Effector CD8-positive, alpha-beta T cell (primary cell): ENCODE measurements around the gene APOA4.

Source experiments
- DNase-seq: peaks from one replicate; lab custom pipeline; 2025; lab: John Stamatoyannopoulos, UW
- total RNA-seq, 4 experiments: gene quantifications; one replicate each; lab custom pipeline; 2026; lab: John Stamatoyannopoulos, UW

Gene APOA4
- total RNA-seq: 0 reads per million in 4 experiments

GRCh38 chr11:116823031-116823843, at the start of gene APOA4:
APOA4 (minus strand) TSS chr11:116823304; CDS start chr11:116823191, 113 bp downstream.
- no peak for DNase-seq

GRCh38 chr11:116871248-116871647, 48.1 kb upstream of the APOA4 start:
- no peak for DNase-seq

- DNase-seq: no peak
These were observed 47.0 kb upstream of the APOA4 start for GRCh38 chr11:116870054-116870453.

- DNase-seq: no peak
These were observed 46.5 kb upstream of the APOA4 start for GRCh38 chr11:116869610-116870009.

GRCh38 chr11:116868066-116868465, 45.0 kb upstream of the APOA4 start:
- no peak for DNase-seq

- no peak for DNase-seq
These were observed 44.5 kb upstream of the APOA4 start for GRCh38 chr11:116867619-116868018.

- no peak for DNase-seq
These were observed 43.8 kb upstream of the APOA4 start for GRCh38 chr11:116866804-116867455.

- DNase-seq: no peak
These were observed 42.6 kb upstream of the APOA4 start for GRCh38 chr11:116865696-116866095.

GRCh38 chr11:116864531-116864930, 41.4 kb upstream of the APOA4 start:
- DNase-seq: no peak

- no peak for DNase-seq
These were observed 39.8 kb upstream of the APOA4 start for GRCh38 chr11:116862951-116863350.

- no peak for DNase-seq
These were observed 39.1 kb upstream of the APOA4 start for GRCh38 chr11:116862185-116862584.

- DNase-seq: no peak
These were observed 38.4 kb upstream of the APOA4 start for GRCh38 chr11:116861539-116861938.

GRCh38 chr11:116860303-116860702, 37.2 kb upstream of the APOA4 start:
- DNase-seq: no peak

- no peak for DNase-seq
These were observed 36.1 kb upstream of the APOA4 start for GRCh38 chr11:116859175-116859574.

GRCh38 chr11:116857936-116858335, 34.8 kb upstream of the APOA4 start:
- DNase-seq: no peak

GRCh38 chr11:116857316-116857715, 34.2 kb upstream of the APOA4 start:
- DNase-seq: no peak

GRCh38 chr11:116856423-116856822, 33.3 kb upstream of the APOA4 start:
- DNase-seq: no peak

GRCh38 chr11:116855413-116855812, 32.3 kb upstream of the APOA4 start:
- DNase-seq: no peak

- no peak for DNase-seq
These were observed 30.5 kb upstream of the APOA4 start for GRCh38 chr11:116853461-116854073.

GRCh38 chr11:116852261-116853031, 29.3 kb upstream of the APOA4 start:
- no peak for DNase-seq

- peak; percentile 8 for DNase-seq
These were observed 28.5 kb upstream of the APOA4 start for GRCh38 chr11:116851626-116852025.

GRCh38 chr11:116849486-116849885, 26.4 kb upstream of the APOA4 start:
- DNase-seq: no peak
